Fibroblast of lung (primary cell): Measurements from ENCODE around the gene ADH5. TPM values are rescaled to one million over a fixed set of nuclear protein-coding genes. Genes with fewer than 3 reads are reported as not detected.
"Not testable (repeated sequence)": the region's sequence is repeated elsewhere in the genome, so short reads cannot be mapped to it uniquely, and the experiment has no call there.

Experiments
- DNase-seq, 2 donors: peaks; one replicate each; pipeline versions ENCODE4 v3.0.0 to v3.0.0-alpha.2; 2010; ENCODE audit warnings: low read depth in 2 of 2
- H2AFZ ChIP-seq: 2 replicates; pipeline ENCODE4 v1.5.1; 2012; ENCODE audit warnings: low read length, control low read depth, inconsistent platforms
- H3K27ac ChIP-seq: 2 replicates; pipeline ENCODE4 v1.5.1; 2011; ENCODE audit warnings: low read length, control low read depth; ENCODE audit not compliant: insufficient read depth
- H3K27me3 ChIP-seq: 2 replicates; pipeline ENCODE4 v1.5.1; 2011; ENCODE audit warnings: mild to moderate bottlenecking, low read length; ENCODE audit not compliant: control insufficient read depth, insufficient read depth
- H3K36me3 ChIP-seq: 2 replicates; pipeline ENCODE4 v1.5.1; 2011; ENCODE audit warnings: low read length; ENCODE audit not compliant: control insufficient read depth, insufficient read depth
- H3K4me1 ChIP-seq: 2 replicates; pipeline ENCODE4 v1.5.1; 2011; ENCODE audit warnings: low read length; ENCODE audit not compliant: control insufficient read depth, insufficient read depth; ENCODE audit errors: extremely low read depth
- H3K4me2 ChIP-seq: 2 replicates; pipeline ENCODE4 v1.5.1; 2011; ENCODE audit warnings: low read length, control low read depth; ENCODE audit not compliant: insufficient read depth; ENCODE audit errors: extremely low read depth
- H3K4me3 ChIP-seq, 4 experiments: fragments of 200-600 bp in 1 of 4; sonication (generic) in 1 of 4; replicated peaks in 1 of 4; 2 replicates each; pipeline ENCODE4 v1.5.1; 2011 to 2016; ENCODE audit warnings: low read length in 4 of 4, low read depth in 3 of 4, mild to moderate bottlenecking in 3 of 4, control low read depth in 2 of 4, inconsistent platforms in 1 of 4, mixed read lengths in 1 of 4; ENCODE audit not compliant: insufficient read depth in 1 of 4; ENCODE audit errors: control extremely low read depth in 1 of 4
- H3K79me2 ChIP-seq: 2 replicates; pipeline ENCODE4 v1.5.1; 2012; ENCODE audit warnings: mild to moderate bottlenecking, low read length, inconsistent platforms; ENCODE audit not compliant: control insufficient read depth, insufficient read depth
- H3K9ac ChIP-seq: 2 replicates; pipeline ENCODE4 v1.5.1; 2011; ENCODE audit warnings: mild to moderate bottlenecking, low read length, control low read depth; ENCODE audit not compliant: insufficient read depth
- H3K9me3 ChIP-seq: 2 replicates; pipeline ENCODE4 v1.5.1; 2012; ENCODE audit warnings: low read depth, low read length; ENCODE audit not compliant: control insufficient read depth, insufficient read depth
- H4K20me1 ChIP-seq: 2 replicates; pipeline ENCODE4 v1.5.1; 2011; ENCODE audit warnings: low read length; ENCODE audit not compliant: control insufficient read depth, insufficient read depth; ENCODE audit errors: extremely low read depth
- EZH2 ChIP-seq: IDR thresholded peaks from 2 replicates; pipeline ENCODE4 v1.5.1; 2012; ENCODE audit warnings: low read length, control low read depth, mild to moderate bottlenecking; ENCODE audit errors: missing control alignments
- polyA plus RNA-seq, 2 donors: library from polyadenylated mRNA; depleted of rRNA in 1 of 2; stranded (reverse) in 1 of 2; unstranded in 1 of 2; fragments of >200 nt; gene quantifications; 2 replicates each; pipeline ENCODE4 v1.2.1, GENCODE V29; 2011 to 2012; ENCODE audit warnings: missing spikeins in 1 of 2
- total RNA-seq: library from RNA; depleted of rRNA; stranded (reverse); fragments of >200 nt; gene quantifications from 2 replicates; pipeline ENCODE4 v1.2.1, GENCODE V29; 2014
- TF ChIP-seq, protein P1 (sequence below), 2 donors: IDR thresholded peaks in 1 of 2; conservative IDR thresholded peaks in 1 of 2; 1 replicate in 1 of 2; 2 replicates in 1 of 2; pipeline ENCODE4 v1.5.1; 2011 to 2012; ENCODE audit warnings: low read length in 2 of 2, control low read depth in 1 of 2, inconsistent platforms in 1 of 2, low read depth in 1 of 2, mild to moderate bottlenecking in 1 of 2

The ADH5 gene
- total and polyA plus RNA-seq, 2 donors (not counting 1 experiment from before 2014, with no cell fraction given) = 307 to 504 TPM

DNA sequence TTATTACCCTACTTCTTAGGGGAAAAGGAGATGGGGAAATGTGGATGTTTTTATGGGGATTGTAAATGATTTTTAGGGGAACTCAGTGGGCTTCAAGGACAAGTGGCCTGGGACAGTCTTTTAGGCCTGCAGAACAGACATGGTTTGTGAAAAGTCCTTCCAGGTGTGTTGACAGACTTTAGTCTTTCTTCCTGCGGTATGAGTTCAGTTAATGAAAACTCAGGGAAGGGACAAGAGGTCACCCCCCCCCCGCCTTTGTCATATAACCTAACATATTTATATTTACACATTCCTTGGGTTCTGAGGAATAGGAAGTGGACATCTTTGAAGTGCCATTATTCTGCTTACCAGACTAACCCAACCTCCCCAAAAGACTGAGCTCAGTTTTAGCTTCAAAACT, 61.3 kb downstream of the ADH5 start:
- H3K27me3 ChIP-seq = no peaks in the 10 kb centered on the region
- H3K79me2 ChIP-seq = peaks cover 30% of the 10 kb centered on the region
- H3K4me3 ChIP-seq = no peak overlapping the region
- H3K36me3 ChIP-seq = no peaks in the 10 kb centered on the region
- DNase-seq = no peak
- H3K9me3 ChIP-seq = no peaks in the 10 kb centered on the region
- H3K27ac ChIP-seq = no peak overlapping the region
- no peak overlapping the region for H3K4me2 ChIP-seq
- no peaks in the 10 kb centered on the region for H4K20me1 ChIP-seq
- no peaks in the 10 kb centered on the region for H3K4me1 ChIP-seq
- no peak overlapping the region for H3K9ac ChIP-seq
- no peak overlapping the region for H2AFZ ChIP-seq
- TF ChIP-seq, protein P1, sequence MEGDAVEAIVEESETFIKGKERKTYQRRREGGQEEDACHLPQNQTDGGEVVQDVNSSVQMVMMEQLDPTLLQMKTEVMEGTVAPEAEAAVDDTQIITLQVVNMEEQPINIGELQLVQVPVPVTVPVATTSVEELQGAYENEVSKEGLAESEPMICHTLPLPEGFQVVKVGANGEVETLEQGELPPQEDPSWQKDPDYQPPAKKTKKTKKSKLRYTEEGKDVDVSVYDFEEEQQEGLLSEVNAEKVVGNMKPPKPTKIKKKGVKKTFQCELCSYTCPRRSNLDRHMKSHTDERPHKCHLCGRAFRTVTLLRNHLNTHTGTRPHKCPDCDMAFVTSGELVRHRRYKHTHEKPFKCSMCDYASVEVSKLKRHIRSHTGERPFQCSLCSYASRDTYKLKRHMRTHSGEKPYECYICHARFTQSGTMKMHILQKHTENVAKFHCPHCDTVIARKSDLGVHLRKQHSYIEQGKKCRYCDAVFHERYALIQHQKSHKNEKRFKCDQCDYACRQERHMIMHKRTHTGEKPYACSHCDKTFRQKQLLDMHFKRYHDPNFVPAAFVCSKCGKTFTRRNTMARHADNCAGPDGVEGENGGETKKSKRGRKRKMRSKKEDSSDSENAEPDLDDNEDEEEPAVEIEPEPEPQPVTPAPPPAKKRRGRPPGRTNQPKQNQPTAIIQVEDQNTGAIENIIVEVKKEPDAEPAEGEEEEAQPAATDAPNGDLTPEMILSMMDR (conservative IDR thresholded peaks at IDR 0.05 in 1 of 2, IDR thresholded peaks at IDR 0.05 in 1 of 2; ENCODE audit: low read depth in 1 of 2, low read length in 2 of 2) = no peak
- TF ChIP-seq EZH2 = no peak

DNA sequence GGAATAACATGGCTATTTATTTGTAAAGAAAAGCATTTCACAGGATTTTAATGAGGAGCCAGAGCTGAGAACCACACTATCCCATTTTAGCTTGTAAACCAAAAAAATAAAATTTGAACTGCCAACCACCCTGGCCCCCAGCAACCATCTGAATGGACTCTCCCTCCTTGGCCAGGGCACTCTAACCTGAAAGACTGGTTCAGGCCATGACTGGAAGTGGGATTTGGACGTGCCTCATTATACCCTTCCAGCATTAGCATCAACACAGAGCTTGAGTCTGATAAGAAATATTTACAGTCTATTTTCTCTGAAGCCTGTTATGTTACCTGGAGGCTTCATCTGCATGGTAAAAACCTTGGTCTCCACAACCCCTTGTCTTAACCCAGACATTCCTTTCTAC, 63.1 kb downstream of the ADH5 start:
- H3K4me2 ChIP-seq = no peak overlapping the region
- H4K20me1 ChIP-seq = no peaks in the 10 kb centered on the region
- no peaks in the 10 kb centered on the region for H3K4me1 ChIP-seq
- H3K9ac ChIP-seq = no peak overlapping the region
- no peak overlapping the region for H2AFZ ChIP-seq
- H3K36me3 ChIP-seq = no peaks in the 10 kb centered on the region
- no peak overlapping the region for H3K27ac ChIP-seq
- no peaks in the 10 kb centered on the region for H3K27me3 ChIP-seq
- no peaks in the 10 kb centered on the region for H3K9me3 ChIP-seq
- TF ChIP-seq EZH2 = no peak
- TF ChIP-seq, protein P1 (conservative IDR thresholded peaks at IDR 0.05 in 1 of 2, IDR thresholded peaks at IDR 0.05 in 1 of 2; ENCODE audit: low read depth in 1 of 2, low read length in 2 of 2) = no peak
- H3K4me3 ChIP-seq = no peak overlapping the region
- H3K79me2 ChIP-seq = peaks cover 39% of the 10 kb centered on the region
- no peak for DNase-seq

DNA sequence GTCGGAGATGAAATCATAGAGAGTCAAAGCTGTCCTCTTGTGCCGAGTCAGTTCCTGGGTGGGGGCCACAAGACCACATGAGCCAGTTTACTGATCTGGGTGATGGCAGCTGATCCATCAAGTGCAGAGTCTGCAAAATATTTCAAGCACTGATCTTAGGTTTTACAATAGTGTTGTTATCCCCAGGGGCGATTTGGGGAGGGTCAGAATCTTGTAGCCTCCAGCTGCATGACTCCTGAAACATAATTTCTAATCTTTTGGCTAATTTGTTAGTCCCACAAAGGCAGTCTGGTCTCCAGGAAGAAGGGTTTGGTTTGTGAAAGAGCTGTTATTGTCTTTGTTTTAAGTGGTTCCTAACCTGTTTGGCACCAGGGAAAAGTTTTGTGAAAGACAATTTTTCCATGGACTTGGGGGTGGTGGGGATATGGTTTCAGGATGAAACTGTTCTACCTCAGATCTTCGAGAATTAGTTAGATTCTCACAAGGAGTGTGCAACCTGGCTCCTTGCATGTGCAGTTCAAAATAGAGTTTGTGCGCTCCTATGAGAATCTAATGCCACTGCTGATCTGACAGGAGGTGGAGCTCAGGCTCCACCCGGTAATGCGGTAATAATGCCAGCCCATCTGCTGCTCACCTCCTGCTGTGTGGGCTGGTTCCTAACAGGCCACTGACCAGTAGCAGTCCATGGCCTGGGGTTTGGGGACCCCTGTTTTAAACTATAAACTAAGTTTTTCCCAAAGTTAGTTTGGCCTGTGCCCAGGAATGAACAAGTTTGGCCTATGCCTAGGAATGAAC, 63.9 kb downstream of the ADH5 start:
- H4K20me1 ChIP-seq = no peaks in the 10 kb centered on the region
- no peak overlapping the region for H3K9ac ChIP-seq
- H3K9me3 ChIP-seq = no peaks in the 10 kb centered on the region

DNA sequence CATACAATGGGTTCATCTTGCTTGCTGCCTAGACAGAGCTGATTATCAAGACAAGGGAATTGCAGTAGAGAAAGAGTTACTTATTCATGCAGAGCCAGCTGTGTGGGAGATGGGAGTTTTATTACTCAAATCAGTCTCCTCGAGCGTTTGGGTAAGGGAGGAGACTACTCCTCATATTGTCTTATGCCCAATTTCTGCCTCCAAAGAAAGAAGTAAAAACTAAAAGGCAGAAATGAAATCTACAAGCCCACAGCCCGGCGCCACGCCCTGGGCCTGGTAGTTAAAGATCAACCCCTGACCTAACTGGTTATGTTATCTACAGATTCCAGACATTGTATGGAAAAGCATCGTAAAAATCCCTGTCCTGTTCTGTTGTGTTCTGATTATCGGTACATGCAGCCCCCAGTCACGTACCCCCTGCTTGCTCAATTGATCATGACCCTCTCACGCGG, 64.8 kb downstream of the ADH5 start:
- not testable (repeated sequence) for H3K9me3 ChIP-seq, H2AFZ ChIP-seq, H3K9ac ChIP-seq, H3K27ac ChIP-seq, H3K4me1 ChIP-seq, H3K36me3 ChIP-seq, H4K20me1 ChIP-seq, H3K27me3 ChIP-seq, H3K4me2 ChIP-seq, H3K4me3 ChIP-seq, DNase-seq
- H3K79me2 ChIP-seq = peaks cover 40% of the 10 kb centered on the region

More for the DNA sequence above, 63.9 kb downstream of the ADH5 start:
- Histone ChIP-seq H3K4me2 (no peak overlapping the region), H3K4me1 (no peaks in the 10 kb centered on the region), H3K27me3 (no peaks in the 10 kb centered on the region), H3K36me3 (no peaks in the 10 kb centered on the region), H3K4me3 (no peak overlapping the region), H2AFZ (no peak overlapping the region), H3K27ac (no peak overlapping the region), H3K79me2 (peaks cover 39% of the 10 kb centered on the region)
- DNase-seq = no peak
- TF ChIP-seq EZH2 = no peak
- TF ChIP-seq, protein P1 (conservative IDR thresholded peaks at IDR 0.05 in 1 of 2, IDR thresholded peaks at IDR 0.05 in 1 of 2; ENCODE audit: low read depth in 1 of 2, low read length in 2 of 2) = no peak
